ENCODE results near the gene PRX. TPM values are rescaled to one million over a fixed set of nuclear protein-coding genes. Genes with fewer than 3 reads are reported as not detected.

Gene PRX
- total RNA-seq, 4 donors from 2014 or later = 454 to 667 (median 548) TPM

- Histone ChIP-seq H3K4me1 (peaks cover 0 to 24% (median 4%) of the 10 kb centered on the region in 4 donors), H3K36me3 (peaks cover 0 to 37% (median 0%) of the 10 kb centered on the region in 3 donors), H3K27ac (peak overlapping the region in 1 of 4 donors; percentile 69), H3K4me3 (peak overlapping the region in 2 of 4 donors; percentile 37 to 49), H3K27me3 (no peaks in the 10 kb centered on the region), H3K9me3 (no peaks in the 10 kb centered on the region)
- no peak for TF ChIP-seq EP300 (IDR thresholded peaks at IDR 0.05)
- no peak for TF ChIP-seq CTCF (IDR thresholded peaks at IDR 0.05)
- TF ChIP-seq POLR2A (IDR thresholded peaks at IDR 0.05) = no peak
- DNase-seq (ENCODE audit: low spot score in 2 of 2) = no peak
- 51 to 57% methylated on average over 3 of the region's 3 CpGs for WGBS, 2 donors
These were observed 48.2 kb downstream of the PRX start for GRCh38 chr19:40365010-40365409.

- no peak for TF ChIP-seq POLR2A (IDR thresholded peaks at IDR 0.05)
- no peak for TF ChIP-seq EP300 (IDR thresholded peaks at IDR 0.05)
- TF ChIP-seq CTCF (IDR thresholded peaks at IDR 0.05) = no peak
- H3K4me3 ChIP-seq = no peak overlapping the region
- peaks cover 0 to 33% (median 4%) of the 10 kb centered on the region in 4 donors for H3K4me1 ChIP-seq
- no peak for DNase-seq (ENCODE audit: low spot score in 2 of 2)
- peaks cover 0 to 32% (median 0%) of the 10 kb centered on the region in 3 donors for H3K36me3 ChIP-seq
- H3K27me3 ChIP-seq = no peaks in the 10 kb centered on the region
- no peak overlapping the region for H3K27ac ChIP-seq
- no peaks in the 10 kb centered on the region for H3K9me3 ChIP-seq
- WGBS, 2 donors = 80 to 82% methylated on average over 5 of the region's 5 CpGs
These were observed 50.1 kb downstream of the PRX start for GRCh38 chr19:40363069-40363468.

- Histone ChIP-seq H3K9me3 (no peaks in the 10 kb centered on the region), H3K4me3 (no peak overlapping the region), H3K4me1 (peaks cover 0 to 35% (median 4%) of the 10 kb centered on the region in 4 donors), H3K36me3 (peaks cover 0 to 23% (median 0%) of the 10 kb centered on the region in 3 donors), H3K27ac (no peak overlapping the region), H3K27me3 (no peaks in the 10 kb centered on the region)
- DNase-seq (ENCODE audit: low spot score in 2 of 2) = no peak
- WGBS, 2 donors = 88 to 90% methylated on average over 3 of the region's 3 CpGs
- no peak for TF ChIP-seq EP300 (IDR thresholded peaks at IDR 0.05)
- no peak for TF ChIP-seq CTCF (IDR thresholded peaks at IDR 0.05)
- no peak for TF ChIP-seq POLR2A (IDR thresholded peaks at IDR 0.05)
These were observed 51.0 kb downstream of the PRX start for GRCh38 chr19:40362160-40362559.

GRCh38 chr19:40360708-40361241 is 52.4 kb downstream of the PRX start:
- Histone ChIP-seq H3K36me3 (peaks cover 0 to 14% (median 0%) of the 10 kb centered on the region in 3 donors), H3K27ac (no peak overlapping the region), H3K27me3 (no peaks in the 10 kb centered on the region), H3K9me3 (no peaks in the 10 kb centered on the region), H3K4me3 (no peak overlapping the region), H3K4me1 (peaks cover 0 to 22% (median 0%) of the 10 kb centered on the region in 4 donors)
- TF ChIP-seq EP300 (IDR thresholded peaks at IDR 0.05) = no peak
- TF ChIP-seq CTCF (IDR thresholded peaks at IDR 0.05) = no peak
- no peak for TF ChIP-seq POLR2A (IDR thresholded peaks at IDR 0.05)
- WGBS, 2 donors = 76 to 83% methylated on average over 12 of the region's 12 CpGs
- DNase-seq (ENCODE audit: low spot score in 2 of 2) = peak in 1 of 2 donors; percentile 41

GRCh38 chr19:40360020-40360707 is 53.0 kb downstream of the PRX start:
- Histone ChIP-seq H3K9me3 (no peaks in the 10 kb centered on the region), H3K4me3 (no peak overlapping the region), H3K27me3 (no peaks in the 10 kb centered on the region), H3K27ac (no peak overlapping the region), H3K4me1 (peaks cover 0 to 16% (median 0%) of the 10 kb centered on the region in 4 donors), H3K36me3 (peaks cover 0 to 14% (median 0%) of the 10 kb centered on the region in 3 donors)
- TF ChIP-seq EP300 (IDR thresholded peaks at IDR 0.05) = no peak
- TF ChIP-seq POLR2A (IDR thresholded peaks at IDR 0.05) = no peak
- no peak for TF ChIP-seq CTCF (IDR thresholded peaks at IDR 0.05)
- no peak for DNase-seq (ENCODE audit: low spot score in 2 of 2)
- WGBS, 2 donors = 84 to 85% methylated on average over 13 of the region's 13 CpGs
